Measurements from ENCODE around the gene CSF2. TPM values are rescaled to one million over a fixed set of nuclear protein-coding genes. Genes with fewer than 3 reads are reported as not detected.
A peak's percentile ranks its signal among the peaks of the same experiment; 100 is the strongest.

CSF2 gene
- polyA plus RNA-seq, 1 of the 3 experiments (the other 2 are of a cell fraction), result 0.97 TPM

- Histone ChIP-seq H3K9ac (no peak within 1 kb of the TSS), H3K4me1 (ENCODE audit: control insufficient read depth in 1 of 2, insufficient read depth in 2 of 2, low read depth in 1 of 2, low read length in 1 of 2) (no peaks in the 10 kb centered on the region), H3K27me3 (ENCODE audit: insufficient read depth) (no peaks in the 10 kb centered on the region), H3K36me3 (replicated peaks in 1 of 2; ENCODE audit: control insufficient read depth in 1 of 2, insufficient read depth in 2 of 2, low read length in 1 of 2) (no peaks in the 10 kb centered on the region), H2AFZ (ENCODE audit: low read depth) (no peak within 1 kb of the TSS), H3K27ac (ENCODE audit: low read depth in 2 of 2, low read length in 1 of 2) (no peak within 1 kb of the TSS), H4K20me1 (ENCODE audit: insufficient read depth) (no peaks in the 10 kb centered on the region), H3K79me2 (ENCODE audit: insufficient read depth) (no peaks in the 10 kb centered on the region), H3K9me3 (no peaks in the 10 kb centered on the region), H3K4me2 (no peak within 1 kb of the TSS), H3F3A (replicated peaks; ENCODE audit: insufficient read depth) (no peaks in the 10 kb centered on the region), H3K9me2 (no peaks in the 10 kb centered on the region), H3K4me3 (ENCODE audit: low read depth in 2 of 2, low read length in 1 of 2) (no peak within 1 kb of the TSS)
- WGBS (ENCODE audit: low lambda C conversion rate), result 80% methylated on average over 16 of the region's 16 CpGs
- ChIA-PET POLR2A (no interaction called here), CTCF (interaction anchor here (1.3 to 3.6 kb wide), 4 partner anchors 8 to 637 kb away, joined by 3 to 14 read pairs (median 4); no protein-coding TSS in a partner anchor)
- TF ChIP-seq SMC3 (IDR thresholded peaks at IDR 0.05; ENCODE audit: low read depth, low read length) (no peak), RCOR1 (IDR thresholded peaks at IDR 0.05; ENCODE audit: low read length) (no peak), TAF1 (IDR thresholded peaks at IDR 0.05; ENCODE audit: borderline replicate concordance, low read depth, low read length) (no peak)
- peak; percentile 3 for DNase-seq
These were observed 13.0 kb upstream of the CSF2 start, which contains the start of gene IL3 for GRCh38 chr5:132060501-132061161. Gene IL3 (plus strand): TSS chr5:132060655. CDS start chr5:132060707, 52 bp downstream.

GRCh38 chr5:132063090-132063911 is 10.3 kb upstream of the CSF2 start:
- H3K9me2 ChIP-seq, result no peaks in the 10 kb centered on the region
- H3K79me2 ChIP-seq (ENCODE audit: insufficient read depth), result no peaks in the 10 kb centered on the region
- CTCF ChIA-PET, result interaction anchor here (0.5 to 6.5 kb wide), 39 partner anchors 9 to 640 kb away, joined by 3 to 67 read pairs (median 4); partner anchors contain the start of gene MEIKIN
- no peaks in the 10 kb centered on the region for H3F3A ChIP-seq (replicated peaks; ENCODE audit: insufficient read depth)
- no peaks in the 10 kb centered on the region for H3K4me1 ChIP-seq (ENCODE audit: control insufficient read depth in 1 of 2, insufficient read depth in 2 of 2, low read depth in 1 of 2, low read length in 1 of 2)
- no peaks in the 10 kb centered on the region for H3K9me3 ChIP-seq
- H3K4me2 ChIP-seq, result no peak overlapping the region
- H3K27ac ChIP-seq (ENCODE audit: low read depth in 2 of 2, low read length in 1 of 2), result no peak overlapping the region
- no peak overlapping the region; a peak in 1 of 4 replicates for H3K4me3 ChIP-seq (ENCODE audit: low read depth in 2 of 2, low read length in 1 of 2)
- no peak overlapping the region for H2AFZ ChIP-seq (ENCODE audit: low read depth)
- no peak; the same call in 1 of the 2 replicates for TF ChIP-seq USF2 (IDR thresholded peaks at IDR 0.05; ENCODE audit: borderline replicate concordance, low read depth, low read length)
- no peak for TF ChIP-seq REST (IDR thresholded peaks at IDR 0.05; ENCODE audit: low read depth, low read length)
- TF ChIP-seq CTCF (IDR thresholded peaks at IDR 0.05), result peak; percentile 98
- TF ChIP-seq RAD21 (IDR thresholded peaks at IDR 0.05; ENCODE audit: low read length), result peak; percentile 83
- TF ChIP-seq FOXJ3 (CRISPR knock-in tag; IDR thresholded peaks at IDR 0.05), result no peak
- TF ChIP-seq RXRA (IDR thresholded peaks at IDR 0.05; ENCODE audit: borderline replicate concordance, low read depth), result no peak
- peak; percentile 73 for TF ChIP-seq SMC3 (IDR thresholded peaks at IDR 0.05; ENCODE audit: low read depth, low read length)
- H4K20me1 ChIP-seq (ENCODE audit: insufficient read depth), result no peaks in the 10 kb centered on the region
- DNase-seq, result peak; percentile 83
- POLR2A ChIA-PET, result interaction anchor here (0.6 kb wide), 1 partner anchor 348 kb away, joined by 3 read pairs; no protein-coding TSS in a partner anchor
- H3K27me3 ChIP-seq (ENCODE audit: insufficient read depth), result no peaks in the 10 kb centered on the region
- no peaks in the 10 kb centered on the region for H3K36me3 ChIP-seq (replicated peaks in 1 of 2; ENCODE audit: control insufficient read depth in 1 of 2, insufficient read depth in 2 of 2, low read length in 1 of 2)
- no peak overlapping the region for H3K9ac ChIP-seq
- 33% methylated on average over 8 of the region's 9 CpGs for WGBS (ENCODE audit: low lambda C conversion rate)
